ENCODE data around the gene SLC4A3.

Gene SLC4A3

GRCh38 chr2:219627103-219628100, at the start of gene SLC4A3:
Gene SLC4A3 (plus strand): TSS chr2:219627630. CDS start chr2:219627993, 363 bp downstream.
- DNase-seq (ENCODE audit: low read depth) = peak; percentile 58

GRCh38 chr2:219578811-219579613, 48.4 kb upstream of the SLC4A3 start:
- DNase-seq (ENCODE audit: low read depth) = peak; percentile 47

- no peak for DNase-seq (ENCODE audit: low read depth)
These were observed 46.1 kb upstream of the SLC4A3 start for GRCh38 chr2:219581346-219581745.

GRCh38 chr2:219591091-219591490, 36.3 kb upstream of the SLC4A3 start:
- DNase-seq (ENCODE audit: low read depth) = no peak

- DNase-seq (ENCODE audit: low read depth) = peak; percentile 21
These were observed 34.7 kb upstream of the SLC4A3 start for GRCh38 chr2:219592736-219593135.

GRCh38 chr2:219593154-219593553, 34.3 kb upstream of the SLC4A3 start:
- DNase-seq (ENCODE audit: low read depth) = no peak

GRCh38 chr2:219595256-219595655, 32.2 kb upstream of the SLC4A3 start:
- DNase-seq (ENCODE audit: low read depth) = peak; percentile 8

GRCh38 chr2:219596954-219597551, 30.4 kb upstream of the SLC4A3 start:
- no peak for DNase-seq (ENCODE audit: low read depth)

- DNase-seq (ENCODE audit: low read depth) = peak; percentile 98
These were observed 29.7 kb upstream of the SLC4A3 start, which contains the start of gene STK11IP for GRCh38 chr2:219597552-219598307. Gene STK11IP (plus strand): TSS chr2:219597857. CDS start chr2:219598120, 263 bp downstream.

- peak; percentile 13 for DNase-seq (ENCODE audit: low read depth)
These were observed 28.9 kb upstream of the SLC4A3 start for GRCh38 chr2:219598308-219599078.

- no peak for DNase-seq (ENCODE audit: low read depth)
These were observed 23.7 kb upstream of the SLC4A3 start for GRCh38 chr2:219603771-219604170.

DNA sequence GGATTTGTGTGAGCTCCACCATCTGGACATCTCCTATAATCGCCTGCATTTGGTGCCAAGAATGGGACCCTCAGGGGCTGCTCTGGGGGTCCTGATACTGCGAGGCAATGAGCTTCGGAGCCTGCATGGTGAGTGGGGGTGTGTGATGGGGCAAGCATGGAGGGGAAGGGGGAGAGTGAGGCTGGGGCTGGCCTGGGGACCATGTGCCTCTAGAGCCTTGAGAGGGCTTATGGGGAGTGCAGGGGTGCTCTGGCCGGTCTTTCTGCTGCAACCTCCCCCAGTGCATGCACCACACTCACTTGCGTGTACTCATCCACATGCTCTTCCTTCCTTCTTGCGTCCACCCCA, 21.8 kb upstream of the SLC4A3 start:
- no peak for DNase-seq (ENCODE audit: low read depth)

DNA sequence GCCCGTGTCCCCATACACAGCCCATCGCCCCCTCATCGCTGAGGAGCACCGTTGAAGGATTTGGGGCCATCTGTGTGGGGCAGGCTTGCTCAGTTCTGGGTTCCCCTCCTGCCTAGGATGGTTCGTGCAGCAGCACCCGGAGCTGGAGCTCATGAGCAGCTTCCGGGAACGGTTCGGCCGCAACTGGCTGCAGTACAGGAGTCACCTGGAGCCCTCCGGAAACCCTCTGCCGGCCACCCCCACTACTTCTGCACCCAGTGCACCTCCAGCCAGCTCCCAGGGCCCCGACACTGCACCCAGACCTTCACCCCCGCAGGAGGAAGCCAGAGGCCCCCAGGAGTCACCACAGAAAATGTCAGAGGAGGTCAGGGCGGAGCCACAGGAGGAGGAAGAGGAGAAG, 19.5 kb upstream of the SLC4A3 start:
- DNase-seq (ENCODE audit: low read depth) = no peak

- DNase-seq (ENCODE audit: low read depth) = no peak
These were observed 18.9 kb upstream of the SLC4A3 start for GRCh38 chr2:219608399-219608964.

- DNase-seq (ENCODE audit: low read depth) = no peak
These were observed 18.2 kb upstream of the SLC4A3 start for GRCh38 chr2:219609149-219609750.

DNA sequence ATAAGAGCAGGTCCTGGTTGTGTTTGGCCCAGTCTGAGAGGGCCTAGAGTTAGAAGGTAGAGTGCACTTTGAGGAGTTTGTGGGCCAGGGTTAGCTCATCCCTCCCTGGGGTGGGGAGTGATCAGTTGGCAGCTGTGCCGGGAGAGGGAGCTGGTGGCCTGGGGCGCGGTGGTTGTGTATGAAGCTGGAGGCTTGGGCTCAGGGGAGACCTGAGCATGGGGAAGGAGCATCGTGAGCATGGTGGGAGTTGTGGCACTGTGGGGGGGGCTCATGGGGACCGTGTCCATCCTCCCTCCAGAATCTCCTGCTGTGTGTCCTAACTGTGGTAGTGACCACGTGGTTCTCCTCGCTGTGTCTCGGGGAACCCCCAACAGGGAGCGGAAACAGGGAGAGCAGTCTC, 16.1 kb upstream of the SLC4A3 start:
- no peak for DNase-seq (ENCODE audit: low read depth)

DNA sequence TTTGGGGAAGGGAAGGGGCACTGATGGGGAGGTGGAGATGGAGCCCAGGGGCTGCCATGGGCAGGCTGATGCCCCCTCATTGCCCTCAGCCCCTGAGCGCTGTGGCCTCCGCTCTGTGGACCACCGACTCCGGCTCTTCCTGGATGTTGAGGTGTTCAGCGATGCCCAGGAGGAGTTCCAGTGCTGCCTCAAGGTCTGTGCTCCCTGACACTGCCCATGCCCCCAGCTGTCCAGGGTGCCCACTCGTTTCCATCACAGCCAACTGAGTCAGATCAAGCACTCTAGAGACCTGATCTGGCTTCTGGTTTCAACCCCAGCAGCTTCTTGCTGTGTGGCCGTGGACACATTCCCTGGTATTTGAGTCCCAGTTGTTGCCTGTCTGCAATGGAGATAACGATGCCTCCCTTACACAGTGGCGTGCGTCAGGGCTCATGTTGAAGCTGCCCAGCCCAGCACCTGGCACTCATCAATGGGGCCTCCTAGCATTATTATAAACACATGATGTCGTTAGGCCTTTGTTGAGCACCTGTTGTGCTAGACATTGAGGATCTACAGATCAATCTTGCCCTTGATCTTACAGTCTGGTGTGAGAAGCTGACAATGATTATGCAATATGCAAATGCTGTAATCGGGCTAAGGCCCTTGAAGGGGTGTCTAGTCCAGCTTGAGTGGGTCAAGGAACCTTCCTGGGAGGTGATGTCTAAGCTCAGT, 15.4 kb upstream of the SLC4A3 start:
- DNase-seq (ENCODE audit: low read depth) = no peak

DNA sequence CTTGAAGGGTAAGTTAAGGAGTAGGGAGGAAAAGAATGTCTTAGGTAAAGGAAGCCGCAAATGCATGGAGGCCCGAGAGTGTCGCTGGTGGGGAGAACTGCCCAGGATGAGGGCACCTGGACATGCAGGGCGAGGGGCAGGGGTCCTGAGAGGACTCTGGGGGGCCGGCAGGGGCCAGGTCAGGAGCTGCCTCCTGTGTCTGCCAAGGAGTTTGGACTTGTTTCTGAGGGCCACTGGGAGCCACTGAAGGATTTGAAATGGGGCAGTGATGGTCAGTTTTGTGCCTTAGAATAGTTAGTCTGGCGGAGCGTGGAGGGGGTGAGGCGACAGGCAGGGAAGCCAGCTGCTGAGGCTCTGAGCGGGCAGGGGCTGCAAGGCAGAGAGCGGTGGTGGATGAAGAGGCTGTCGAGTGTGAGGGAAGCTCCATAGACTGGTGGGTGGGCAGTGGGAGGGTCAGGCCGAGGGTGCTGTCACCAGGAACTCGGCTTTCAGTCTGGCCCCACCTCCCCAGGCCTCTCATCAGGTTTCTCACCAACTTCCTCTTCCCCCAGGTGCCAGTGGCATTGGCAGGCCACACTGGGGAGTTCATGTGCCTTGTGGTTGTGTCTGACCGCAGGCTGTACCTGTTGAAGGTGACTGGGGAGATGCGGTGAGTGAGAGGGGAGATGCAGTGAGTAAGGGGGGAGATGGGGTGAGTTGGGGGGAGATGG, 14.7 kb upstream of the SLC4A3 start:
- DNase-seq (ENCODE audit: low read depth) = no peak

Measured in EH (cell line).